ENCODE measurements around the gene PRX. TPM values are rescaled to one million over a fixed set of nuclear protein-coding genes. Genes with fewer than 3 reads are reported as not detected.
A peak's percentile ranks its signal among the peaks of the same experiment; 100 is the strongest.

Gene PRX
- total and polyA plus RNA-seq, 9 of the 15 experiments (the other 6 are each of a cell fraction or from before 2014, with no cell fraction given) = 0.65 to 3.5 (median 1.7) TPM; not detected in 2

GRCh38 chr19:40443131-40443999 lies 30.2 kb upstream of the PRX start (continued):
- TF ChIP-seq ZNF318 (IDR thresholded peaks at IDR 0.05; ENCODE audit: borderline replicate concordance in 1 of 2, low read depth in 1 of 2) (0 out of 4 replicates have a peak, but pooled peaks of 1 of the 2 experiments have one; percentile 19), STAT5B (CRISPR knock-in tag; IDR thresholded peaks at IDR 0.05) (no peak), ELF4 (CRISPR knock-in tag; IDR thresholded peaks at IDR 0.05) (no peak; the same call in 1 of the 2 replicates), AFF4 (CRISPR knock-in tag; IDR thresholded peaks at IDR 0.05) (no peak; the same call in 1 of the 2 replicates), NR2C1 (IDR thresholded peaks at IDR 0.05) (no peak), NR2C1 (tag; IDR thresholded peaks at IDR 0.05) (peak; percentile 82), TOE1 (IDR thresholded peaks at IDR 0.05; ENCODE audit: borderline replicate concordance) (no peak; the same call in 1 of the 2 replicates), TOE1 (CRISPR knock-in tag; IDR thresholded peaks at IDR 0.05; ENCODE audit: borderline replicate concordance, low read depth) (no peak), RBM17 (IDR thresholded peaks at IDR 0.05; ENCODE audit: borderline replicate concordance, low read depth, low read length) (no peak), HOXB6 (CRISPR knock-in tag; IDR thresholded peaks at IDR 0.05; ENCODE audit: borderline replicate concordance) (no peak), ZFPM2 (CRISPR knock-in tag; IDR thresholded peaks at IDR 0.05) (no peak), TFE3 (CRISPR knock-in tag; IDR thresholded peaks at IDR 0.05) (no peak)
